Cardiac septum (tissue), 1 donor: Measurements from ENCODE around the gene PRRT3. TPM values are rescaled to one million over a fixed set of nuclear protein-coding genes. Genes with fewer than 3 reads are reported as not detected.

Experiments
- DNase-seq: peaks from one replicate; pipeline ENCODE4 v3.0.0-alpha.2; 2020; ENCODE audit warnings: low spot score
- intact Hi-C: fragments of 100-400 bp; cut with DNase I; formaldehyde crosslinking; loops from one replicate; pipeline ENCODE4 v1.14.0; 2022
- total RNA-seq: library from RNA; stranded (reverse); fragmentation: NEBNext Ultra II Directional; extraction: Animal tissue kit (Norgen Biotek cat#: 25700); gene quantifications from one replicate; pipeline ENCODE4 v1.2.1, GENCODE V29; 2021
- donor health status: DM: no; HTN: no; CAD: no.

PRRT3 gene
- total RNA-seq, 1 donor from 2014 or later: 1.6 TPM

DNA sequence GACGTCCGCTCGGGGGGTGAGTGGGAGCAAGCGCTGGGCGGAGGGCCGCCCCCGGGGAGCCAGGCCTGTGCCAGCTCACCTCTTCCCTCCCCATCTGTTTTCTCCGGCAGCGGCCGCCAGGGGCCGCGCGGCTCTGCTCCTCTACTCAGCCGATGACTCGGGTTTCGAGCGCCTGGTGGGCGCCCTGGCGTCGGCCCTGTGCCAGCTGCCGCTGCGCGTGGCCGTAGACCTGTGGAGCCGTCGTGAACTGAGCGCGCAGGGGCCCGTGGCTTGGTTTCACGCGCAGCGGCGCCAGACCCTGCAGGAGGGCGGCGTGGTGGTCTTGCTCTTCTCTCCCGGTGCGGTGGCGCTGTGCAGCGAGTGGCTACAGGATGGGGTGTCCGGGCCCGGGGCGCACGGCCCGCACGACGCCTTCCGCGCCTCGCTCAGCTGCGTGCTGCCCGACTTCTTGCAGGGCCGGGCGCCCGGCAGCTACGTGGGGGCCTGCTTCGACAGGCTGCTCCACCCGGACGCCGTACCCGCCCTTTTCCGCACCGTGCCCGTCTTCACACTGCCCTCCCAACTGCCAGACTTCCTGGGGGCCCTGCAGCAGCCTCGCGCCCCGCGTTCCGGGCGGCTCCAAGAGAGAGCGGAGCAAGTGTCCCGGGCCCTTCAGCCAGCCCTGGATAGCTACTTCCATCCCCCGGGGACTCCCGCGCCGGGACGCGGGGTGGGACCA is 19.2 kb downstream of the PRRT3 start:
- DNase-seq: peak; percentile 85
- intact Hi-C loops: loop anchor here (2.0 to 10.0 kb wide), 2 partner anchors 16 to 292 kb away; partner anchors contain the start of gene IL17RC

DNA sequence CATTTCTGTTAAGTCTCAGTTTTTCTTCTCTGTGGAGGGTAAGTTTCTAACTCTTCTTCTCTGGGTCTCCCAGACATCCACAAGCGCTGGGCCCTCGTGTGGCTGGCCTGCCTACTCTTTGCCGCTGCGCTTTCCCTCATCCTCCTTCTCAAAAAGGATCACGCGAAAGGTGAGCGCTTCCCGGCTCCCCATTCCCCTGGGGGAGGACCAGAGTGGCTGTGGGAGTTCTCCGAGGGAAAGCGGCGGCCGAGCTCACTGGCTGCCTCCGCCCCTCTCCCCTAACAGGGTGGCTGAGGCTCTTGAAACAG is 19.7 kb downstream of the PRRT3 start:
- intact Hi-C loops: loop anchor here (2.0 to 10.0 kb wide), 2 partner anchors 16 to 292 kb away; partner anchors contain the start of gene IL17RC
- no peak for DNase-seq

DNA sequence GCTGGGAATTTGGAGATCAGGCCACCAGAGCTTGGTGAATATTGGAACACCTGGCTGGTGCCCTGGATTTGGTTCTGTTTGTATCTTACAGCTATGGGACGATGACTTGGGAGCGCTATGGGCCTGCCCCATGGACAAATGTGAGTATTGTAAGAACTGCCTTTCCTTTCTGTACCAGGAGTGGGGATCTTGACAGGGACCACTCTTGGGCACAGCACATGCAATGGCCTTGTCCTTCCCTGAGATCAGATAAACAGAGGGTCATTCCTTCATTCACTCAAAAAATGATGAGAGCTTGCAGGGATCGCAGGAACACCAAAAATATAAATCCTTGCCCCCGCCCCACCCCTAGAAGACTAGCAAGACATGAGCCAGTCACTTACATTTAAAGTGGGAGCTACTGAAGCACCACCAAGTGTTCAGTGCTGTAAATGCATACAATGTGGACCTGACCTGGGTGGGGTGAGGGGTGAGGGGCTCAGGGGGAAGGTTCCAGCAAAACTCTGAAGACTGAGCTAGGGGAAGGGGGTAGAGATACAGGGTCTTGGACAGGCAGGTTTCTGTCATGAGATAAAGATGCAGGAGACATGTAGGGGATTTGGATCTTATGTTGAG is 21.3 kb downstream of the PRRT3 start:
- DNase-seq: no peak
- intact Hi-C loops: loop anchor here (10.0 kb wide), 1 partner anchor 294 kb away; no protein-coding TSS in a partner anchor

DNA sequence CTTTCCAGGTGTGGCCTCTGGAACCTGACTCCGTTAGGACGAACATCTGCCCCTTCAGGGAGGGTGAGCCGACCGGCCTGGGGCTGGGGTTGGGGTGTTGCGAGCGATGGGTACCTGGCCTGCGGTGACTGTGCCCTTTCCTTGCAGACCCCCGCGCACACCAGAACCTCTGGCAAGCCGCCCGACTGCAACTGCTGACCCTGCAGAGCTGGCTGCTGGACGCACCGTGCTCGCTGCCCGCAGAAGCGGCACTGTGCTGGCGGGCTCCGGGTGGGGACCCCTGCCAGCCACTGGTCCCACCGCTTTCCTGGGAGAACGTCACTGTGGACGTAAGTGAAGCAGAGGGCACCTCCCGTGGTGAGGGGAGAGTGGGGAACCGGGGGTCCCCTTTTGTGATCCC is 24.1 kb downstream of the PRRT3 start:
- no peak for DNase-seq
- intact Hi-C loops: no loop called here

DNA sequence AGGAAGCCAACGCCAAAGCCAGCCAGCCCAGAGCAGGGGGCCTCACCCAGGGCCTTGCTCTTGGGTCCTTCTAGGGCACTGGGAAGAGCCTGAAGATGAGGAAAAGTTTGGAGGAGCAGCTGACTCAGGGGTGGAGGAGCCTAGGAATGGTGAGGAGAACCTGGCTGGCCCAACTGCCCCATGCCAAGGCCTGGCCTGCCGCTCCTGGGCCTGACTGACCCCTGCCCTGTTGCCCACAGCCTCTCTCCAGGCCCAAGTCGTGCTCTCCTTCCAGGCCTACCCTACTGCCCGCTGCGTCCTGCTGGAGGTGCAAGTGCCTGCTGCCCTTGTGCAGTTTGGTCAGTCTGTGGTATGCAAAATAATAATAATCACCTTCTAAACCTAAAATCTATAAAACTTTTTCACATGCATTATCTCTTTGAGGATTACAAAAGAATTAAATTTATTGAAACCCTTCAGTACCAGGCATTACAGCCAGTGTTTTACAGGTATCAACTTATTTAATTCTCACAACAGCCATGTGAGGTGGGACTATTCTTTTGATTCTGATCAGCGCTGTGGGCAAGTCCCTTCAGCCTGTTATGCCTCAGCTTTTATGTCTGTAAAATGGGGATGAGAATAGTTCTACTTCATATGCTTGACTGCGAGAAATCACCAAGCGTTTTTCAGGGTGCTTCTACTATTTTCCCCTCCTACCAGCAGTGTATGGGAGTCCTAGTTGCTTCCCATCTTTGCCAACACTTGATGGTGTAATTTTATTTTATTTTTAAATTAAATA is 33.8 kb downstream of the PRRT3 start:
- no peak for DNase-seq
- intact Hi-C loops: loop anchor here (10.0 kb wide), 1 partner anchor 74 kb away; the partner anchor contains the start of gene RPUSD3

DNA sequence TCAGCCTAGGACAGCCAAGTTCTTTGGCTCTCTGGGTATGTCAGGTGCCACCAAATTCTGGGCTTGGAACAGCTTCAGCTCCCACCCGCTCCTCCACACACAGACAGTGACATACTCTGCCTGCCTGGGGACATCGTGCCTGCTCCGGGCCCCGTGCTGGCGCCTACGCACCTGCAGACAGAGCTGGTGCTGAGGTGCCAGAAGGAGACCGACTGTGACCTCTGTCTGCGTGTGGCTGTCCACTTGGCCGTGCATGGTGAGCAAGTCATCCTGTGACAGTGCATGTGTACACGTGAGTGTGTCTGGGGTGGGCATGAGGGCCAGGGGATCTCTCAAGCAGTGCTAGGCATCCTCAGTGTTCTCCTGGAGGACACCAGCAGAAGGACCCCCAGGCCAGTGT is 34.4 kb downstream of the PRRT3 start:
- no peak for DNase-seq
- intact Hi-C loops: loop anchor here (2.0 to 10.0 kb wide), 2 partner anchors 15 to 73 kb away; partner anchors contain the start of genes CRELD1 and RPUSD3

DNA sequence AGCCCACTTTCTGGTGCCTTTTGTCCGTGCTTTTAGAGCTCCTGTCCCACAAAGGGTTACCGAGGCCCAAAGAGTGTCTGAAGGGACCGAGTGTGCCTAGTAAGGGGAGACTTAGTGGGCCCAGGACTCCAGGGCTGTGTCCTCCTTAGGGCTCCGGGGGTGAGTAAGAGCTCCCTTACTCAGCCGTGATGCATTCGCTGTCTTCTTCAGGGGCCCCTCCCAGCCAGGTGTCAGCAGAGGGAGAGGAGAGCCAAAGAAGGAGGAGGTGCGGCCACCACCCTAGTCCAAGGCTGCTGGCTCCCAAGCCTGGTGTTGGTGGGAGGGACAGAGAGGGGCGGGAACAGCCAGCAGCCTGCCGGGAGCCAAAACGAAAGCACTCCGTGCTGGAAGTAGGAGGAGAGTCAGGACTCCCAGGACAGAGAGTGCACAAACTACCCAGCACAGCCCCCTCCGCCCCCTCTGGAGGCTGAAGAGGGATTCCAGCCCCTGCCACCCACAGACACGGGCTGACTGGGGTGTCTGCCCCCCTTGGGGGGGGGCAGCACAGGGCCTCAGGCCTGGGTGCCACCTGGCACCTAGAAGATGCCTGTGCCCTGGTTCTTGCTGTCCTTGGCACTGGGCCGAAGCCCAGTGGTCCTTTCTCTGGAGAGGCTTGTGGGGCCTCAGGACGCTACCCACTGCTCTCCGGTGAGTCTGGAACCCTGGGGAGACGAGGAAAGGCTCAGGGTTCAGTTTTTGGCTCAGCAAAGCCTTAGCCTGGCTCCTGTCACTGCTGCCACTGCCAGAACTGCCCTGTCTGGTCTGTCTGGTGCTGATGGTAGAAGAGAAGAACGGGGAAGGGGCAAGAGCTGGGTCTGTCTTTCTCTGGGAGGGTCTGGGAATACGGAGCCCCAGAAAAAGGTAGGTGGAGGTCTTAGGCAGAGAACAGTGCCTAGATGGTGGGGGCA is 35.2 kb downstream of the PRRT3 start, which contains the start of gene IL17RC:
Gene IL17RC, plus strand, starts transcription at position 365 of the 947 bp plus-strand sequence. Its CDS starts 218 bp downstream, at position 583.
- intact Hi-C loops: loop anchor here (2.0 to 10.0 kb wide), 2 partner anchors 16 to 72 kb away; partner anchors contain the start of genes CRELD1 and RPUSD3
- peak; percentile 93 for DNase-seq

DNA sequence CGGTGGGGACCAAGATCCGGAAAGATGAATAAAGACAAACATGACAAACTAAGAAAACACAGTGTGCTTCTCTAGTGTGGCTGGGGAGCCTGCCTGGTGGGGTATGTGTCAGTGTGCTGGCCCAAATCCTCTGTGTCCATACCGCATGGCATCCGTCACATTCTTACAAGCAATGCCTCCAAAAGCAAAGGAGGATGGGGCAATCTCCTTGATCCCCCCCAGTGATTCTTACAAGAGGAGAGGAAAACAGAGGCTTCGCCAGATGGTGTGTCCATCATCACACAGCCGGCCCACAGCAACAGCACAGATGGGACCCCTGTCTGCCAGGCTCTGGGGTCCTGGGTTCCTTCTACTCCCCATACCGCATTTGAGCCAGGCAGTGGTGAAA is 35.9 kb downstream of the PRRT3 start:
- intact Hi-C loops: loop anchor here (2.0 to 10.0 kb wide), 2 partner anchors 16 to 72 kb away; partner anchors contain the start of genes CRELD1 and RPUSD3

DNA sequence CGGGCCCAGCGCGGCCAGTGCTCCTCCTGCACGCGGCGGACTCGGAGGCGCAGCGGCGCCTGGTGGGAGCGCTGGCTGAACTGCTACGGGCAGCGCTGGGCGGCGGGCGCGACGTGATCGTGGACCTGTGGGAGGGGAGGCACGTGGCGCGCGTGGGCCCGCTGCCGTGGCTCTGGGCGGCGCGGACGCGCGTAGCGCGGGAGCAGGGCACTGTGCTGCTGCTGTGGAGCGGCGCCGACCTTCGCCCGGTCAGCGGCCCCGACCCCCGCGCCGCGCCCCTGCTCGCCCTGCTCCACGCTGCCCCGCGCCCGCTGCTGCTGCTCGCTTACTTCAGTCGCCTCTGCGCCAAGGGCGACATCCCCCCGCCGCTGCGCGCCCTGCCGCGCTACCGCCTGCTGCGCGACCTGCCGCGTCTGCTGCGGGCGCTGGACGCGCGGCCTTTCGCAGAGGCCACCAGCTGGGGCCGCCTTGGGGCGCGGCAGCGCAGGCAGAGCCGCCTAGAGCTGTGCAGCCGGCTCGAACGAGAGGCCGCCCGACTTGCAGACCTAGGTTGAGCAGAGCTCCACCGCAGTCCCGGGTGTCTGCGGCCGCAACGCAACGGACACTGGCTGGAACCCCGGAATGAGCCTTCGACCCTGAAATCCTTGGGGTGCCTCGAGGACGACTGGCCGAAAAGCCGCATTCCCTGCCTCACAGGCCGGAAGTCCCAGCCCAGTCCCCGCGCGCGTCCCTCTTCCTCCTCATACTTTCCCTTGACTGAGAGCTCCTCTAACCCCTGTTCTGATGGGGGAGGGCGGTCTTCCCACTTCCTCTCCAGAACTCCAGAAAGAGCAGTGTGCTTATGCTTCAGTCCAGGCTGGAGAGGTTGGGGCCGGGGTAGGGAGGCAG is 36.7 kb downstream of the PRRT3 start:
- DNase-seq: peak; percentile 91
- intact Hi-C loops: loop anchor here (2.0 to 10.0 kb wide), 3 partner anchors 17 to 71 kb away; partner anchors contain the start of genes CRELD1, JAGN1 and RPUSD3

More for the DNA sequence above, 35.9 kb downstream of the PRRT3 start:
- no peak for DNase-seq

DNA sequence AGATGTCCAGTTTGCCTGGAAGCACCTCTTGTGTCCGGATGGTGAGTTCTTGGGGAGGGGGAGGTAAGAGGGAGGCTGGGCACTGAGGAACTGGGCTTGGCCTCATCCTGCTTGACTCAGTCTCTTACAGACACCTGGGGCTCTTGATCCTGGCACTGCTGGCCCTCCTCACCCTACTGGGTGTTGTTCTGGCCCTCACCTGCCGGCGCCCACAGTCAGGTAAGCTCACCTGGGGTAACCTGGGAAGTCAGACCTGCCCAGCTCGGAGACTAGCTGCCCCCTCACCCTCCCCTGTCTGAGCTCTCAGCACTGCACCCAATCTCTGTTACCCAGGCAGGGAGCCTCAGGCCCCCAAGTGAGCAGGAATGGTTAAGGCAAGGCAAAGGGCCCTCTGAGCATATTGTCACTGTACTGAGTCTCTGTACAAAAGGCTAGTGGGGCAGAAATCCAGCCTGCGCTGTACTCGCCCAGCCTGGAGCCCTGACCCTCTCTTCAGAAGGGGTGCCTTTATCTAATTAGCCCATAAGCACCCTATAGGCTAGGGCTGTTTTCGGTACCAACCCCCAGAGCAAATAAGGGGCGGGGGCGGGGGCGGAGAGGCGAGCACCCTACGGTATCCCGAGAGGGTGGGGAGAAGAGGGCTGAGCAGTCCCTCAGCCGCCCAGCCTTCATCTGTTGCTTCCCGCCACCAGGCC is 37.5 kb downstream of the PRRT3 start:
- DNase-seq: no peak
- intact Hi-C loops: loop anchor here (2.0 to 10.0 kb wide), 2 partner anchors 24 to 70 kb away; partner anchors contain the start of genes JAGN1 and RPUSD3

DNA sequence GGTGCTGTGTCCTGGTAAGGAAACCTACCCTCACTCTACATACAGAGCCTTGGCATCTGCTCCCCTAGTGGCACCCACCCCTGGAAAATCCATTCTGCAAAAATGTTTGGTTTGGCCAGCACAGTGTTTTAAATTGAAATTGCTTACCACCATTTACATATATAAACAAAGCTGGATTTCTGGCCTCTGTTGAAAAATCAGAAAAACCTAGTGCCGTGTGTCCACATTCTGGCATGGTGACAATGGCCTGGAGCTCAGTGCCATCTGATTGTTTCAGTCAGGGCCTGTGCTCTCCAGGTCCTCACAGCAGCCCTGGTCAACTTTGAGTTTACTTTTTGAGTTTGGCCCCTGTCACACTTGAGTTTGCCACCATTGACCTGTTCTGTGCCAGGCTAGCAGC is 38.2 kb downstream of the PRRT3 start:
- intact Hi-C loops: loop anchor here (2.0 to 10.0 kb wide), 2 partner anchors 23 to 69 kb away; partner anchors contain the start of genes JAGN1 and RPUSD3
- DNase-seq: no peak

DNA sequence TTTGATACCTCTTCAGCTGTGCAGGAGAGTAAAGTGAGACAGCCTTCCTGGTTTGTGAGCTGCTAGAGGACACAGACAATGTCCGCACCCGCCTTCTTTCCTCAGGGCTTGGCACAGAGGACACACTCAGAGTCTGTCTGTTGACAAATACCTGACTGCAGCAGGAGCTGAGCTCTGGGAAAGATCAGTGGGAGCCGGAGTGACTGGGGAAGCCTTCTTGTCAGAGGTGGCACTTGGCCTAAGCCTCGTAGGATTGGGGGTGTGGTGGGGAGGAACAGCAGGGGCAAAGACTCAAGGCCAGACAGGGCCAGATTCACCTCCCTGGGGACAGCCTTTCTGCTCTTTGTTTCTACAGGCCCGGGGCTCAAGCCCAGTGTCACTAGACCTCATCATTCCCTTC is 38.6 kb downstream of the PRRT3 start:
- DNase-seq: no peak
- intact Hi-C loops: loop anchor here (10.0 kb wide), 1 partner anchor 69 kb away; the partner anchor contains the start of gene RPUSD3

DNA sequence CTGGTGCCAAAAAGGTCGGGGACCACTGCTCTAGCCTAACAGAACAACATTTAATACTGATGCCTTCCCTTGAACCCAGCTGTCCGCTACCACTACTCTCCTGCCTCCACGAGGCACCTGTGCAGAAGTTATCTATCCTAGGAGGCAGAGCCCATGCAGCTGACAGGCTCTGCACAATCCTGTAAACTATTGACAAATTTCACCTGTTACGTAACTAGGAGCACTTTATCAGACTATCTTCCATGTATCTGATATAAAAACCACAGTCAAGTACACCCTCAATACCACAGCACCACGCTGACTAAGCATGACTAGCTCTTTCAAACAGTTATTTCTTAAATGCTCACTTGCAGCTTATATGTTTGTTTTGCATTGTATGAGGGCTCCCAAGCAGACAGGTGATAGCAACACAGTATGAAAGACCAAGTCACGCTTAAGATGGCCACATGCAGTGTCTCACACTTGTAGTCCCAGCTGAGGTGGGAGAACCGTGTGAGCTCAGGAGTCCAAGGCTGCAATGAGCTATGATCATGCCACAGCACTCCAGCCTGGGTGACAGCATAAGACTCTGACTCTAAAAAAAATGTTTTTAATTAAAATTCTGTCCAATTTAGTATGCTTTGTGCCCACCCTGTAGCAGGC is 39.8 kb downstream of the PRRT3 start:
- intact Hi-C loops: loop anchor here (10.0 kb wide), 1 partner anchor 68 kb away; the partner anchor contains the start of gene RPUSD3
- DNase-seq: no peak

DNA sequence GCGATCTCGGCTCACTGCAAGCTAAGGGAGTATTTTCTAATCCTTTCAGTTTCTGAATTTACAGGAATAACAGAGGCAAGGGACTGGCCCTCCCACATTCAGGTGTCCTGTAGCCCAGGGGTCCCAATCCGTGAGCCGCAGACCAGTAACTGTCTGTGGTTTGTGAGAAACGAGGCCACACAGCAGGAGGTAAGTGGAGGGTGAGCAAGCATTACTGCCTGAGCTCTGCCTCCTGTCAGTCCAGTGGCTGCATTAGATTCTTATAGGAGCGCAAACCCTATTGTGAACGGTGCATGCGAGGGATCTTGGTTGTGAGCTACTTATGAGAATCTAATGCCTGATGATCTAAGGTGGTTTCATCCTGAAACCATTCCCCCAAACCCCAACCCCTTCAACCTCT is 40.3 kb downstream of the PRRT3 start:
- DNase-seq: no peak
- intact Hi-C loops: loop anchor here (10.0 kb wide), 1 partner anchor 67 kb away; the partner anchor contains the start of gene RPUSD3

DNA sequence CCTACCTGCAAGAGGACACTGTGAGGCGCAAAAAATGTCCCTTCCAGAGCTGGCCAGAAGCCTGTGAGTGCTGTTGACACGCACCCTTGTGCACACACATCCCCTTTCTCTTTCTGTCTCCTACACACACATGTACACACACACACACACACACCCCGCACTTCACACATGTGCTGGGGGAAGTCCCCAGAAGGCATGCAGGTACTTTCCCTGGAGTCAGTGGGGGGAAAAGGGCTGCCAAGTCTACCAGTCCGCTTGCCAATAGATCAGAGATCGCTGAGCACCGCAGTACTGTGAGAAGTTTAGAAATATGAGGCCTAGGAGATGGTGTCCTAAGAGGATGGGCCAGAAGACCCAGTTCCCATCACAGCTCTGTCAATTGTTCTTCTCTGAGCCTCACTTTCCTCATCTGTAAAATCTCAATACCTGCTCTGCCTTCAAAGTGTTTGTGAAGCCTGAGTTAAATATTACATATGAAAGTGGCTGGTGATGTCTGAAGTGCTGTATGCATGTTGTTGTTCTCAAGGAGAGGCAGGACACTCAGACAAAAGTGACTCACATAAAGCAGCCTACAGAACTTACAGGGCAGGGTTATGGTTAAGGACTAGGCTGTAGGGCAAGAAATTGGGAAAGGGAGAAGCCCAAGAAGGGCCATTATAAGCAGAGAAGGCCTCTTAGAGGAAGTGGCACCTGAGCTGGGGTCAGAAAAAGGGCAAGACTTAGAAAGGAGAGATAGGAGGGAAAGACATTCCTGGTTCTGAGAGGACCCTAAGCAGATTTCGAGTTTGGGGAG is 42.8 kb downstream of the PRRT3 start:
- no peak for DNase-seq
- intact Hi-C loops: loop anchor here (10.0 kb wide), 1 partner anchor 65 kb away; the partner anchor contains the start of gene RPUSD3
